Panc1 (cell line): Measurements from ENCODE around the gene USP32.

Source experiments
- CTCF ChIP-seq: fragments of 450-650 bp; IDR thresholded peaks from 2 replicates; pipeline ENCODE4 v1.5.1; 2017; ENCODE audit warnings: mild to moderate bottlenecking
- POLR2AphosphoS5 ChIP-seq: IDR thresholded peaks from 2 replicates; pipeline ENCODE4 v1.6.1; 2012; ENCODE audit warnings: mild to moderate bottlenecking, low read depth, low read length, moderate library complexity
- REST ChIP-seq, 2 experiments: IDR thresholded peaks; 2 replicates each; pipeline ENCODE4 v1.6.1; 2011 to 2012; ENCODE audit warnings: low read depth in 2 of 2, control low read depth in 1 of 2, low read length in 1 of 2, mild to moderate bottlenecking in 1 of 2, moderate library complexity in 1 of 2; ENCODE audit not compliant: insufficient read depth in 1 of 2
- SIN3A ChIP-seq: IDR thresholded peaks from 2 replicates; pipeline ENCODE4 v1.6.1; 2012; ENCODE audit warnings: low read depth, mild to moderate bottlenecking, low read length, moderate library complexity, borderline replicate concordance; ENCODE audit not compliant: insufficient read depth
- TCF7L2 ChIP-seq: IDR thresholded peaks from 2 replicates; pipeline ENCODE4 v1.6.1; 2011; ENCODE audit warnings: mild to moderate bottlenecking, low read depth, low read length, inconsistent platforms

GRCh38 chr17:60157487-60158040 lies 234.4 kb downstream of the USP32 start:
- TF ChIP-seq CTCF (no peak), POLR2AphosphoS5 (no peak), TCF7L2 (no peak), REST (IDR thresholded peaks at IDR 0.05; ENCODE audit: insufficient read depth in 1 of 2, low read depth in 2 of 2, low read length in 1 of 2) (no peak), SIN3A (no peak)
